Measurements from ENCODE around the gene ERC2.

ERC2 gene

GRCh38 chr3:56205406-56205805 is 262.9 kb downstream of the ERC2 start:
- Histone ChIP-seq H3K4me1 (ENCODE audit: control insufficient read depth, insufficient read depth, low read length) (no peaks in the 10 kb centered on the region; the same call in 1 of the 2 replicates), H3K27ac (ENCODE audit: extremely low read depth, low read depth, low read length) (no peak overlapping the region), H3K36me3 (ENCODE audit: control insufficient read depth in 2 of 2, insufficient read depth in 1 of 2, low read length in 2 of 2) (no peaks in the 10 kb centered on the region), H3K4me3 (ENCODE audit: low read depth, low read length) (no peak overlapping the region), H3K9me3 (ENCODE audit: control insufficient read depth, insufficient read depth, low read depth, low read length) (no peaks in the 10 kb centered on the region)
- POLR2A ChIA-PET = no interaction called here
- CTCF ChIA-PET = no interaction called here
- TF ChIP-seq SCRT2 (tag by site-specific recombination; IDR thresholded peaks at IDR 0.05) (0 out of 2 replicates have a peak, but pooled peaks have one; percentile 16), OVOL3 (tag by site-specific recombination; IDR thresholded peaks at IDR 0.05) (no peak)

- CTCF ChIA-PET = no interaction called here
- Histone ChIP-seq H3K9me3 (ENCODE audit: control insufficient read depth, insufficient read depth, low read depth, low read length) (no peaks in the 10 kb centered on the region), H3K4me3 (ENCODE audit: low read depth, low read length) (no peak overlapping the region), H3K4me1 (ENCODE audit: control insufficient read depth, insufficient read depth, low read length) (no peaks in the 10 kb centered on the region; the same call in 1 of the 2 replicates), H3K27ac (ENCODE audit: extremely low read depth, low read depth, low read length) (no peak overlapping the region), H3K36me3 (ENCODE audit: control insufficient read depth in 2 of 2, insufficient read depth in 1 of 2, low read length in 2 of 2) (no peaks in the 10 kb centered on the region)
- POLR2A ChIA-PET = no interaction called here
- TF ChIP-seq HIC1 (tag by site-specific recombination; IDR thresholded peaks at IDR 0.05) (no peak), YY1 (tag by site-specific recombination; IDR thresholded peaks at IDR 0.05) (no peak), ZNF138 (tag by site-specific recombination; IDR thresholded peaks at IDR 0.05; ENCODE audit: borderline replicate concordance) (no peak), FEZF1 (tag by site-specific recombination; IDR thresholded peaks at IDR 0.05) (no peak), ZNF830 (tag by site-specific recombination; IDR thresholded peaks at IDR 0.05; ENCODE audit: low read depth) (no peak), ZNF280D (tag by site-specific recombination; IDR thresholded peaks at IDR 0.05) (no peak), GLIS1 (tag by site-specific recombination; IDR thresholded peaks at IDR 0.05) (no peak), HOXD13 (CRISPR knock-in tag; IDR thresholded peaks at IDR 0.05; ENCODE audit: borderline replicate concordance) (no peak), ZXDB (tag by site-specific recombination; IDR thresholded peaks at IDR 0.05) (no peak), KLF7 (tag by site-specific recombination; IDR thresholded peaks at IDR 0.05; ENCODE audit: borderline replicate concordance) (no peak), ZBTB1 (tag by site-specific recombination; IDR thresholded peaks at IDR 0.05) (no peak), TRIM28 (IDR thresholded peaks at IDR 0.05; ENCODE audit: borderline replicate concordance, low read length) (no peak), ZNF785 (tag by site-specific recombination; IDR thresholded peaks at IDR 0.05) (no peak), SP3 (tag by site-specific recombination; IDR thresholded peaks at IDR 0.05) (no peak), ZSCAN5A (tag by site-specific recombination; IDR thresholded peaks at IDR 0.05) (no peak), SP2 (tag by site-specific recombination; IDR thresholded peaks at IDR 0.05) (no peak), ZNF518A (tag by site-specific recombination; conservative IDR thresholded peaks at IDR 0.05; ENCODE audit: low read depth) (no peak), ZNF426 (tag by site-specific recombination; IDR thresholded peaks at IDR 0.05) (no peak), REPIN1 (tag by site-specific recombination; IDR thresholded peaks at IDR 0.05; ENCODE audit: low read depth) (no peak), ZNF148 (tag by site-specific recombination; IDR thresholded peaks at IDR 0.05; ENCODE audit: borderline replicate concordance) (no peak)
These were observed 265.3 kb downstream of the ERC2 start for GRCh38 chr3:56202997-56203396.

Measured in HEK293 (cell line).